GM23338 (cell line): Measurements from ENCODE around the gene CLIC5. TPM values are rescaled to one million over a fixed set of nuclear protein-coding genes. Genes with fewer than 3 reads are reported as not detected.

Experiments
- ATAC-seq: fragments of 200-7000 bp; cut with Tn5 transposase; 3 replicates; pipeline ENCODE4 v1.9.1; 2020
- DNase-seq: peaks from one replicate; pipeline ENCODE4 v3.0.0-alpha.2; 2015; ENCODE audit warnings: low spot score
- H2AFZ ChIP-seq: fragments of 200-600 bp; sonication (generic); 2 replicates; pipeline ENCODE4 v1.8.0; 2016; ENCODE audit warnings: antibody characterized with exemption, mild to moderate bottlenecking, moderate library complexity
- H3F3A ChIP-seq: fragments of 200-600 bp; sonication (generic); replicated peaks from 2 replicates; pipeline ENCODE4 v1.8.0; 2017; ENCODE audit warnings: antibody characterized with exemption, mixed run types, low read depth
- H3K27ac ChIP-seq: fragments of 200-600 bp; sonication (generic); 2 replicates; pipeline ENCODE4 v1.6.1; 2016; ENCODE audit warnings: low read depth
- H3K27me3 ChIP-seq: fragments of 200-600 bp; sonication (generic); 2 replicates; pipeline ENCODE4 v1.8.0; 2016; ENCODE audit warnings: mild to moderate bottlenecking, mixed run types, moderate library complexity; ENCODE audit not compliant: insufficient read depth
- H3K36me3 ChIP-seq: fragments of 200-600 bp; sonication (generic); 2 replicates; pipeline ENCODE4 v1.8.0; 2016; ENCODE audit warnings: mild to moderate bottlenecking; ENCODE audit not compliant: insufficient read depth
- H3K4me1 ChIP-seq: fragments of 200-600 bp; sonication (generic); 2 replicates; pipeline ENCODE4 v1.8.0; 2016; ENCODE audit warnings: mild to moderate bottlenecking, moderate library complexity; ENCODE audit not compliant: insufficient read depth
- H3K4me2 ChIP-seq: fragments of 200-600 bp; sonication (generic); 2 replicates; pipeline ENCODE4 v1.7.1; 2017; ENCODE audit warnings: mixed run types
- H3K4me3 ChIP-seq: fragments of 200-600 bp; sonication (generic); 2 replicates; pipeline ENCODE4 v1.6.1; 2016; ENCODE audit warnings: mixed run types
- H3K79me2 ChIP-seq: fragments of 200-600 bp; sonication (generic); replicated peaks from 2 replicates; pipeline ENCODE4 v1.8.0; 2017; ENCODE audit warnings: mild to moderate bottlenecking; ENCODE audit not compliant: insufficient read depth
- H3K9me2 ChIP-seq: fragments of 200-600 bp; sonication (generic); 2 replicates; pipeline ENCODE4 v1.8.0; 2017; ENCODE audit not compliant: insufficient read depth
- H4K20me1 ChIP-seq: fragments of 200-600 bp; sonication (generic); replicated peaks from 2 replicates; pipeline ENCODE4 v1.8.0; 2017; ENCODE audit warnings: mild to moderate bottlenecking; ENCODE audit not compliant: insufficient read depth
- H3K27ac Mint-ChIP-seq: 2 replicates; pipeline ENCODE4 v1.8.0; 2020; ENCODE audit warnings: inconsistent platforms, mild to moderate bottlenecking, moderate library complexity, mixed read lengths
- H3K27me3 Mint-ChIP-seq: 3 replicates; pipeline ENCODE4 v1.8.0; 2022; ENCODE audit warnings: low read depth, mild to moderate bottlenecking, moderate library complexity, mixed read lengths, inconsistent platforms; ENCODE audit not compliant: insufficient read depth, poor library complexity
- H3K36me3 Mint-ChIP-seq: 3 replicates; pipeline ENCODE4 v1.8.0; 2021; ENCODE audit warnings: low read depth, mild to moderate bottlenecking, inconsistent platforms, moderate library complexity, mixed read lengths
- H3K4me1 Mint-ChIP-seq: 3 replicates; pipeline ENCODE4 v1.8.0; 2020; ENCODE audit warnings: mild to moderate bottlenecking, inconsistent platforms, mixed read lengths
- H3K4me3 Mint-ChIP-seq: 3 replicates; pipeline ENCODE4 v1.8.0; 2021; ENCODE audit warnings: moderate library complexity, mild to moderate bottlenecking, inconsistent platforms, mixed read lengths
- H3K9me3 Mint-ChIP-seq: 3 replicates; pipeline ENCODE4 v1.8.0; 2020; ENCODE audit warnings: moderate library complexity, mild to moderate bottlenecking, inconsistent platforms, mixed read lengths
- CREB1 ChIP-seq: fragments of 250-450 bp; sonication (Bioruptor Pico); IDR thresholded peaks from 2 replicates; pipeline ENCODE4 v1.5.0; 2020; ENCODE audit warnings: low read depth, mild to moderate bottlenecking, moderate library complexity
- EZH2 ChIP-seq: fragments of 200-600 bp; sonication (generic); IDR thresholded peaks from one replicate; pipeline ENCODE4 v1.8.0; 2017; ENCODE audit warnings: antibody characterized with exemption, mild to moderate bottlenecking, low read depth; ENCODE audit not compliant: unreplicated experiment
- JUNB ChIP-seq: IDR thresholded peaks from one replicate; pipeline ENCODE4 v1.6.1; 2016; ENCODE audit warnings: antibody characterized with exemption; ENCODE audit not compliant: unreplicated experiment
- NANOG ChIP-seq: IDR thresholded peaks from 2 replicates; pipeline ENCODE4 v1.6.1; 2016; ENCODE audit warnings: antibody characterized with exemption, borderline replicate concordance
- POLR2AphosphoS5 ChIP-seq: IDR thresholded peaks from 2 replicates; pipeline ENCODE4 v1.6.1; 2016; ENCODE audit warnings: antibody characterized with exemption, low read depth
- ZNF114 ChIP-seq: fragments of 250-450 bp; sonication (Bioruptor Pico); IDR thresholded peaks from 2 replicates; pipeline ENCODE4 v1.5.0; 2020; ENCODE audit warnings: mild to moderate bottlenecking, moderate library complexity
- polyA plus RNA-seq: library from polyadenylated mRNA; unstranded; fragments of >200 nt; fragmentation: Nextera tagmentation; extraction: Ambion mirVana; gene quantifications from 2 replicates; pipeline ENCODE4 v1.2.1, GENCODE V29; 2016
- total RNA-seq: library from RNA; depleted of rRNA; stranded (reverse); fragments of >200 nt; shearing (Covaris generic); gene quantifications from 2 replicates; pipeline ENCODE4 v1.2.3, GENCODE V29; 2014
- TF ChIP-seq, protein P1 (sequence below): fragments of 250-450 bp; sonication (Bioruptor Pico); IDR thresholded peaks from 2 replicates; pipeline ENCODE4 v1.5.0; 2020; ENCODE audit warnings: mild to moderate bottlenecking, moderate library complexity
- TF ChIP-seq, protein P2 (sequence below), 2 experiments: fragments of 200-600 bp in 1 of 2; sonication (generic) in 1 of 2; conservative IDR thresholded peaks; 2 replicates each; pipeline versions ENCODE4 v1.5.1 to v1.6.1; 2016 to 2017; ENCODE audit warnings: antibody characterized with exemption in 2 of 2, low read depth in 2 of 2, mild to moderate bottlenecking in 2 of 2, moderate library complexity in 1 of 2
- TF ChIP-seq, protein P3 (sequence below): IDR thresholded peaks from one replicate; pipeline ENCODE4 v1.6.1; 2018; ENCODE audit warnings: antibody characterized with exemption; ENCODE audit not compliant: unreplicated experiment

The CLIC5 gene
- total and polyA plus RNA-seq, 2 experiments from 2014 or later: 0.08 TPM; not detected in 1

DNA sequence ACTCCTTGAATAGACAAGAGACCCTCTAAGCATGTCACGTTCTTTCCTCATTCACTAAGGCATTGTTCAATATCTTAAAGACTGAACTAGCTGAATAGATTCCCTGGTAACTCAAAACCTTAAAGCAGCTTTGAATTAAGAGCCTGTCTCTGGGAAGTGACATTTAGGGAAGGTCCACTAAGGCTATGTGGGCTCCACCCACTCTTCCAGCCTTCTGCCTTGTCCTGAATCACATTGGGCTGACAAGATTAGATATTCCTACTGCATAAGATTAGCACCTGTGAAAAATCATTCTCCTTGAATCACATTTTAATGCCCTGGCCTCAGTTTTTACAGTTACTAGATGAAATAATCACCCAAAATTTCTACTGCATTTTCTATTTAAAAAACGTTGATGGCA, 36.3 kb downstream of the CLIC5 start:
- H3F3A ChIP-seq: no peaks in the 10 kb centered on the region
- H3K4me1 ChIP-seq: no peaks in the 10 kb centered on the region
- H3K4me2 ChIP-seq: no peak overlapping the region
- Mint-ChIP-seq H3K9me3 (peaks cover 3% of the 10 kb centered on the region; the same call in 1 of the 3 replicates), H3K4me1 (no peaks in the 10 kb centered on the region), H3K27me3 (peaks cover 1% of the 10 kb centered on the region), H3K4me3 (no peak overlapping the region), H3K36me3 (no peaks in the 10 kb centered on the region), H3K27ac (no peak overlapping the region)
- DNase-seq (no peak), ATAC-seq (no peak)
- H3K36me3 ChIP-seq: no peaks in the 10 kb centered on the region
- H2AFZ ChIP-seq: no peak overlapping the region
- no peaks in the 10 kb centered on the region for H3K27me3 ChIP-seq
- no peaks in the 10 kb centered on the region for H3K79me2 ChIP-seq
- no peak for TF ChIP-seq ZNF114 (CRISPR knock-in tag)
- TF ChIP-seq EZH2: no peak
- no peak for TF ChIP-seq CREB1 (CRISPR knock-in tag)
- TF ChIP-seq, protein P1, sequence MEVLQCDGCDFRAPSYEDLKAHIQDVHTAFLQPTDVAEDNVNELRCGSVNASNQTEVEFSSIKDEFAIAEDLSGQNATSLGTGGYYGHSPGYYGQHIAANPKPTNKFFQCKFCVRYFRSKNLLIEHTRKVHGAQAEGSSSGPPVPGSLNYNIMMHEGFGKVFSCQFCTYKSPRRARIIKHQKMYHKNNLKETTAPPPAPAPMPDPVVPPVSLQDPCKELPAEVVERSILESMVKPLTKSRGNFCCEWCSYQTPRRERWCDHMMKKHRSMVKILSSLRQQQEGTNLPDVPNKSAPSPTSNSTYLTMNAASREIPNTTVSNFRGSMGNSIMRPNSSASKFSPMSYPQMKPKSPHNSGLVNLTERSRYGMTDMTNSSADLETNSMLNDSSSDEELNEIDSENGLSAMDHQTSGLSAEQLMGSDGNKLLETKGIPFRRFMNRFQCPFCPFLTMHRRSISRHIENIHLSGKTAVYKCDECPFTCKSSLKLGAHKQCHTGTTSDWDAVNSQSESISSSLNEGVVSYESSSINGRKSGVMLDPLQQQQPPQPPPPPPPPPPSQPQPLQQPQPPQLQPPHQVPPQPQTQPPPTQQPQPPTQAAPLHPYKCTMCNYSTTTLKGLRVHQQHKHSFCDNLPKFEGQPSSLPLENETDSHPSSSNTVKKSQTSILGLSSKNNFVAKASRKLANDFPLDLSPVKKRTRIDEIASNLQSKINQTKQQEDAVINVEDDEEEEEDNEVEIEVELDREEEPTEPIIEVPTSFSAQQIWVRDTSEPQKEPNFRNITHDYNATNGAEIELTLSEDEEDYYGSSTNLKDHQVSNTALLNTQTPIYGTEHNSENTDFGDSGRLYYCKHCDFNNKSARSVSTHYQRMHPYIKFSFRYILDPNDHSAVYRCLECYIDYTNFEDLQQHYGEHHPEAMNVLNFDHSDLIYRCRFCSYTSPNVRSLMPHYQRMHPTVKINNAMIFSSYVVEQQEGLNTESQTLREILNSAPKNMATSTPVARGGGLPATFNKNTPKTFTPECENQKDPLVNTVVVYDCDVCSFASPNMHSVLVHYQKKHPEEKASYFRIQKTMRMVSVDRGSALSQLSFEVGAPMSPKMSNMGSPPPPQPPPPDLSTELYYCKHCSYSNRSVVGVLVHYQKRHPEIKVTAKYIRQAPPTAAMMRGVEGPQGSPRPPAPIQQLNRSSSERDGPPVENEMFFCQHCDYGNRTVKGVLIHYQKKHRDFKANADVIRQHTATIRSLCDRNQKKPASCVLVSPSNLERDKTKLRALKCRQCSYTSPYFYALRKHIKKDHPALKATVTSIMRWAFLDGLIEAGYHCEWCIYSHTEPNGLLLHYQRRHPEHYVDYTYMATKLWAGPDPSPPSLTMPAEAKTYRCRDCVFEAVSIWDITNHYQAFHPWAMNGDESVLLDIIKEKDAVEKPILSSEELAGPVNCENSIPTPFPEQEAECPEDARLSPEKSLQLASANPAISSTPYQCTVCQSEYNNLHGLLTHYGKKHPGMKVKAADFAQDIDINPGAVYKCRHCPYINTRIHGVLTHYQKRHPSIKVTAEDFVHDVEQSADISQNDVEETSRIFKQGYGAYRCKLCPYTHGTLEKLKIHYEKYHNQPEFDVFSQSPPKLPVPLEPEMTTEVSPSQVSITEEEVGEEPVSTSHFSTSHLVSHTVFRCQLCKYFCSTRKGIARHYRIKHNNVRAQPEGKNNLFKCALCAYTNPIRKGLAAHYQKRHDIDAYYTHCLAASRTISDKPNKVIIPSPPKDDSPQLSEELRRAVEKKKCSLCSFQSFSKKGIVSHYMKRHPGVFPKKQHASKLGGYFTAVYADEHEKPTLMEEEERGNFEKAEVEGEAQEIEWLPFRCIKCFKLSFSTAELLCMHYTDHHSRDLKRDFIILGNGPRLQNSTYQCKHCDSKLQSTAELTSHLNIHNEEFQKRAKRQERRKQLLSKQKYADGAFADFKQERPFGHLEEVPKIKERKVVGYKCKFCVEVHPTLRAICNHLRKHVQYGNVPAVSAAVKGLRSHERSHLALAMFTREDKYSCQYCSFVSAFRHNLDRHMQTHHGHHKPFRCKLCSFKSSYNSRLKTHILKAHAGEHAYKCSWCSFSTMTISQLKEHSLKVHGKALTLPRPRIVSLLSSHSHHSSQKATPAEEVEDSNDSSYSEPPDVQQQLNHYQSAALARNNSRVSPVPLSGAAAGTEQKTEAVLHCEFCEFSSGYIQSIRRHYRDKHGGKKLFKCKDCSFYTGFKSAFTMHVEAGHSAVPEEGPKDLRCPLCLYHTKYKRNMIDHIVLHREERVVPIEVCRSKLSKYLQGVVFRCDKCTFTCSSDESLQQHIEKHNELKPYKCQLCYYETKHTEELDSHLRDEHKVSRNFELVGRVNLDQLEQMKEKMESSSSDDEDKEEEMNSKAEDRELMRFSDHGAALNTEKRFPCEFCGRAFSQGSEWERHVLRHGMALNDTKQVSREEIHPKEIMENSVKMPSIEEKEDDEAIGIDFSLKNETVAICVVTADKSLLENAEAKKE (CRISPR knock-in tag): no peak
- TF ChIP-seq, protein P2, sequence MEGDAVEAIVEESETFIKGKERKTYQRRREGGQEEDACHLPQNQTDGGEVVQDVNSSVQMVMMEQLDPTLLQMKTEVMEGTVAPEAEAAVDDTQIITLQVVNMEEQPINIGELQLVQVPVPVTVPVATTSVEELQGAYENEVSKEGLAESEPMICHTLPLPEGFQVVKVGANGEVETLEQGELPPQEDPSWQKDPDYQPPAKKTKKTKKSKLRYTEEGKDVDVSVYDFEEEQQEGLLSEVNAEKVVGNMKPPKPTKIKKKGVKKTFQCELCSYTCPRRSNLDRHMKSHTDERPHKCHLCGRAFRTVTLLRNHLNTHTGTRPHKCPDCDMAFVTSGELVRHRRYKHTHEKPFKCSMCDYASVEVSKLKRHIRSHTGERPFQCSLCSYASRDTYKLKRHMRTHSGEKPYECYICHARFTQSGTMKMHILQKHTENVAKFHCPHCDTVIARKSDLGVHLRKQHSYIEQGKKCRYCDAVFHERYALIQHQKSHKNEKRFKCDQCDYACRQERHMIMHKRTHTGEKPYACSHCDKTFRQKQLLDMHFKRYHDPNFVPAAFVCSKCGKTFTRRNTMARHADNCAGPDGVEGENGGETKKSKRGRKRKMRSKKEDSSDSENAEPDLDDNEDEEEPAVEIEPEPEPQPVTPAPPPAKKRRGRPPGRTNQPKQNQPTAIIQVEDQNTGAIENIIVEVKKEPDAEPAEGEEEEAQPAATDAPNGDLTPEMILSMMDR (conservative IDR thresholded peaks at IDR 0.05; ENCODE audit: low read depth in 2 of 2): no peak
- TF ChIP-seq POLR2AphosphoS5: no peak
- TF ChIP-seq, protein P3, sequence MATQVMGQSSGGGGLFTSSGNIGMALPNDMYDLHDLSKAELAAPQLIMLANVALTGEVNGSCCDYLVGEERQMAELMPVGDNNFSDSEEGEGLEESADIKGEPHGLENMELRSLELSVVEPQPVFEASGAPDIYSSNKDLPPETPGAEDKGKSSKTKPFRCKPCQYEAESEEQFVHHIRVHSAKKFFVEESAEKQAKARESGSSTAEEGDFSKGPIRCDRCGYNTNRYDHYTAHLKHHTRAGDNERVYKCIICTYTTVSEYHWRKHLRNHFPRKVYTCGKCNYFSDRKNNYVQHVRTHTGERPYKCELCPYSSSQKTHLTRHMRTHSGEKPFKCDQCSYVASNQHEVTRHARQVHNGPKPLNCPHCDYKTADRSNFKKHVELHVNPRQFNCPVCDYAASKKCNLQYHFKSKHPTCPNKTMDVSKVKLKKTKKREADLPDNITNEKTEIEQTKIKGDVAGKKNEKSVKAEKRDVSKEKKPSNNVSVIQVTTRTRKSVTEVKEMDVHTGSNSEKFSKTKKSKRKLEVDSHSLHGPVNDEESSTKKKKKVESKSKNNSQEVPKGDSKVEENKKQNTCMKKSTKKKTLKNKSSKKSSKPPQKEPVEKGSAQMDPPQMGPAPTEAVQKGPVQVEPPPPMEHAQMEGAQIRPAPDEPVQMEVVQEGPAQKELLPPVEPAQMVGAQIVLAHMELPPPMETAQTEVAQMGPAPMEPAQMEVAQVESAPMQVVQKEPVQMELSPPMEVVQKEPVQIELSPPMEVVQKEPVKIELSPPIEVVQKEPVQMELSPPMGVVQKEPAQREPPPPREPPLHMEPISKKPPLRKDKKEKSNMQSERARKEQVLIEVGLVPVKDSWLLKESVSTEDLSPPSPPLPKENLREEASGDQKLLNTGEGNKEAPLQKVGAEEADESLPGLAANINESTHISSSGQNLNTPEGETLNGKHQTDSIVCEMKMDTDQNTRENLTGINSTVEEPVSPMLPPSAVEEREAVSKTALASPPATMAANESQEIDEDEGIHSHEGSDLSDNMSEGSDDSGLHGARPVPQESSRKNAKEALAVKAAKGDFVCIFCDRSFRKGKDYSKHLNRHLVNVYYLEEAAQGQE: no peak
- no peak for TF ChIP-seq JUNB
- no peak for TF ChIP-seq NANOG
- H3K9me2 ChIP-seq: 0 out of 2 replicates have a peak, but pooled peaks cover 13% of the 10 kb centered on the region
- no peak overlapping the region for H3K27ac ChIP-seq
- H4K20me1 ChIP-seq: no peaks in the 10 kb centered on the region
- H3K4me3 ChIP-seq: no peak overlapping the region
